Activated CD4-positive, alpha-beta T cell treated with anti-CD3 and anti-CD28 coated beads, Interleukin-2, amount 10 ng/mL, durations not matched to agents 7 days and 5 days (primary cell): ENCODE results near the gene DDHD1. TPM values are rescaled to one million over a fixed set of nuclear protein-coding genes. Genes with fewer than 3 reads are reported as not detected.

Experiments
- CTCF ChIA-PET: fragments of 350-600 bp; sonication (Branson Sonifier 250); formaldehyde crosslinking; loops from one replicate; lab custom pipeline; 2021; ENCODE audit warnings: antibody characterized with exemption; lab: Charles Lee
- POLR2A ChIA-PET: fragments of 350-600 bp; sonication (Branson Sonifier 250); formaldehyde crosslinking; loops from one replicate; lab custom pipeline; 2021; ENCODE audit warnings: antibody characterized with exemption; lab: Charles Lee
- DNase-seq: peaks from one replicate; pipeline ENCODE4 v3.0.0-alpha.2; 2020
- H3K27ac Mint-ChIP-seq: one replicate; pipeline ENCODE4 v1.8.0; 2021; ENCODE audit warnings: mild to moderate bottlenecking, moderate library complexity, mixed read lengths
- H3K27me3 Mint-ChIP-seq: one replicate; pipeline ENCODE4 v1.8.0; 2021; ENCODE audit warnings: mixed read lengths
- H3K36me3 Mint-ChIP-seq: one replicate; pipeline ENCODE4 v1.8.0; 2021; ENCODE audit warnings: low read depth, mixed read lengths
- H3K4me1 Mint-ChIP-seq: one replicate; pipeline ENCODE4 v1.8.0; 2021; ENCODE audit warnings: mixed read lengths
- H3K4me3 Mint-ChIP-seq: one replicate; pipeline ENCODE4 v1.8.0; 2021; ENCODE audit warnings: mild to moderate bottlenecking, moderate library complexity, mixed read lengths
- H3K9me3 Mint-ChIP-seq: one replicate; pipeline ENCODE4 v1.8.0; 2021; ENCODE audit warnings: mixed read lengths
- total RNA-seq, 2 experiments: library from RNA; stranded (reverse); gene quantifications; one replicate each; pipeline ENCODE4 v1.2.3, GENCODE V29; 2021

DDHD1 gene
- total RNA-seq, 2 experiments from 2014 or later: 53.8 to 58.0 TPM

DNA sequence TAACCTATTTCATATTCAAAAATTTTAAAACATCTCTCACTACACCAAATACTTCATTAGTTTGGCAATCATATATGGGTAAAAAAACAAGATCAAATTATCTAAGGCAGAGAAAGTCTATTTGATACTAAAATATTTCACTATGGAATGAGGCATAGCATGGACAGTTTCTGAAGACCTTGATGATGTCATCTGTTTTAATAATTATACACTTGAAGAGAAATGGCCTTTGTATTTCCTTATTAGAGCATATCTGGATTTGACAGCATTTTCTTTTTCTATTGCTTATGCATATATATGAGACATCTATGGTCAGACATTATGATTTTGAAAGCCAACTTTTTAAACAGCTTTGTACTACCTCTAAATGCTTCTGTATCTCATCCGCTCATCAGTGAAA, 88.6 kb downstream of the DDHD1 start:
- Mint-ChIP-seq H3K4me3 (no peak overlapping the region), H3K4me1 (peaks cover 3% of the 10 kb centered on the region), H3K27ac (no peak overlapping the region), H3K36me3 (peaks cover 33% of the 10 kb centered on the region), H3K9me3 (no peaks in the 10 kb centered on the region), H3K27me3 (no peaks in the 10 kb centered on the region)
- CTCF ChIA-PET: no interaction called here
- POLR2A ChIA-PET: no interaction called here
- DNase-seq: no peak

DNA sequence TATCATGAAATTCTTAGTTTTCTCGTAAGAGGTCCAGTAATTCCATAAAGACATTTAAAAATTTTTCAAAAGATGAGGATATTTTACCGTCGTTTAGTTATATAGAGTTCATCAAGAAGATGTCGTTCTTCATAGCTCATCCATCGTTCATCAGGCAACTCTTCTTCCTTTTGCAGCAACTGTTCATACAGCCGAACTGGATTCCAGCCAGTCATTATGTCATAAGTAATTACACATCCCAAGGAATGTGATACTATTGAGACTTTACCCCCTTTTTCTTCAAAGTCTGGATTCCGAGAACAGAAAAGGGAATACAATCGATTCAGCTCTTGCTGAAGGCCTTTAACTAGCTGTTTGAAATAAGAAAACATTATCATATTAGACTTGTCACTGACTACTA, 90.3 kb downstream of the DDHD1 start:
- Mint-ChIP-seq H3K36me3 (peaks cover 29% of the 10 kb centered on the region), H3K27ac (no peak overlapping the region), H3K4me3 (no peak overlapping the region), H3K27me3 (no peaks in the 10 kb centered on the region), H3K9me3 (no peaks in the 10 kb centered on the region), H3K4me1 (peaks cover 3% of the 10 kb centered on the region)
- ChIA-PET CTCF (no interaction called here), POLR2A (no interaction called here)
- no peak for DNase-seq

DNA sequence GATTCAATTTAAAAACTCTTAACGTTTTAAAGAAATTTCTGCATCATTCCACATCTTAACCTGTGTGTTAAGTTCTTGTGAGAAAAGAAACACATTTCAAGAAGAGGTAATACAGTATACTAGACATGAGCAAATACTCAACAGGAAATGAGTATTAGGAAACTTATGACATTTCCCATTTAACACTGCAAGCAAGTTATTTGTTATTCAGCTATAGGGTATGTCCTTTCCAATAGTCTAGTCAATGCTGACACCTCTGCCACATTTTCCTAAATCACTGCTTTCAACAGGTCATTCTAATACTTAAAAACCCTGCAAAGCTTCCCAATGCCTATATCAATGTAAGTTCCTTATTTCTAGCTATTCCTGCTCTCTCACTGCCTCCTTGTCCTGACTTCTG, 93.1 kb downstream of the DDHD1 start:
- no peak for DNase-seq
- POLR2A ChIA-PET: no interaction called here
- H3K4me1 Mint-ChIP-seq: peaks cover 4% of the 10 kb centered on the region
- CTCF ChIA-PET: interaction anchor here (1.6 kb wide), 1 partner anchor 153 kb away, joined by 3 read pairs; no protein-coding TSS in a partner anchor
- no peak overlapping the region for H3K27ac Mint-ChIP-seq
- no peak overlapping the region for H3K4me3 Mint-ChIP-seq
- peaks cover 22% of the 10 kb centered on the region for H3K36me3 Mint-ChIP-seq
- no peaks in the 10 kb centered on the region for H3K9me3 Mint-ChIP-seq
- H3K27me3 Mint-ChIP-seq: no peaks in the 10 kb centered on the region

DNA sequence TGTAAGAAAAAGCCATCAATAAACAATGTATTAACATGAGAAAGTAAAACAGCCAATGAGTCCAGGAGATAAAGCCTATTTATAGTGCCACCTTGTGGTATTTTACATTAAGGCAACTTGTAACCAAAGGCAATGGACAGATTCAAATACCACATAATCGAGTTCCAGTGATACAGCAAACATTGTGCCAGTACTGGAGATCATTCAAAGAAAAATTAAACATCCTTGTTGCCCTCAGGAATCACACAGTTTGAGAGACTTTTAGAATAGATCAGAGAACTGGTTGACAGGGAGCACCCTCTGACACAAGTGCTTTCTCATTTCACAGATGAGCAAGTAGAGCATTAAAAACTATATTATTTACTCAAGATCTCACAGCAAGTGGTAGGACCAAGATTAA, 98.1 kb downstream of the DDHD1 start:
- CTCF ChIA-PET: interaction anchor here (1.0 to 1.4 kb wide), 2 partner anchors 54 to 95 kb away, joined by 3 read pairs; no protein-coding TSS in a partner anchor
- H3K4me3 Mint-ChIP-seq: no peak overlapping the region
- POLR2A ChIA-PET: no interaction called here
- no peak overlapping the region for H3K27ac Mint-ChIP-seq
- no peaks in the 10 kb centered on the region for H3K9me3 Mint-ChIP-seq
- peaks cover 22% of the 10 kb centered on the region for H3K36me3 Mint-ChIP-seq
- peak; percentile 8 for DNase-seq
- H3K27me3 Mint-ChIP-seq: no peaks in the 10 kb centered on the region
- peaks cover 2% of the 10 kb centered on the region for H3K4me1 Mint-ChIP-seq

DNA sequence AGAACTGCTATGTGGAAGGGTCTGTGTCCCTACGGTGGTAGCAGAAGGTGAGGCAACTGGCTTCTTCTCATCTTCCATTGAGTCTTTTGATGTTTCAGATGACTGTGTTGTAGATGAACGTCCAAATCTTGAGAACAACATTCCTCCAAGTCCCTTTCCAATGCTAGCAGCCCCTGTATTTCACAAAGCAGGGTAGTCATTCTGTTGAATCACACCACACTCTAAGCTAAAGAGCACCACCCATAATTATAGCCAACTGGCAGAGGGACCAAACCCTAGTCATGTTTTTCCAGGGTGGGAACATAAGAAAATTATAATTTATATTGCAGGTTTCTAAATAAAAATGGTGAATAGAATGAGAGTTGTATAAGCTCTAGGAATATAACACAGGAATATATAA, 98.7 kb downstream of the DDHD1 start:
- CTCF ChIA-PET: interaction anchor here (1.2 to 1.4 kb wide), 2 partner anchors 9 to 55 kb away, joined by 3 read pairs; no protein-coding TSS in a partner anchor
- H3K27ac Mint-ChIP-seq: no peak overlapping the region
- POLR2A ChIA-PET: no interaction called here

DNA sequence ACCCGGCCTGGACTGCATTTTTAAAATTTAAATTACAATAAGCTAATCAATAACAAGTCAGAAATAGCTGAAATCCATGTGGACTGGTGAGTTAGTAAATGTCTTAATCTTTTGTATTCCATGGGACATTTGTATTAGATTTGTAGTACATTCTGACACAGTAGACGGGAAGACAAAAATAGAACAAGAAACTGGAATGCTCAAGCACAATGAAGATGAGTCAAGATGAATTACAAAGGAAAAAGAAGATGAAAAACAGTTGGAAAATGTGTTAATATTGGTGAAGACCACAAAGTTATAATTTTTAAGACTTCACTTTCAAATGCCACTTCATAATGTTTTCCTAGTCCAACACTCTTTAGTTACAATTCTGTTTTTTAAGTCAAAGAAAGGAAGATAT, 104.5 kb downstream of the DDHD1 start:
- H3K27ac Mint-ChIP-seq: peak overlapping the region; percentile 41
- DNase-seq: no peak
- no peaks in the 10 kb centered on the region for H3K27me3 Mint-ChIP-seq
- H3K36me3 Mint-ChIP-seq: peaks cover 40% of the 10 kb centered on the region
- ChIA-PET POLR2A (interaction anchor here (0.6 kb wide), 1 partner anchor 41 kb away, joined by 4 read pairs; no protein-coding TSS in a partner anchor), CTCF (interaction anchor here (0.6 kb wide), 1 partner anchor 558 kb away, joined by 4 read pairs; no protein-coding TSS in a partner anchor)
- H3K9me3 Mint-ChIP-seq: no peaks in the 10 kb centered on the region
- no peak overlapping the region for H3K4me3 Mint-ChIP-seq
- H3K4me1 Mint-ChIP-seq: no peaks in the 10 kb centered on the region

More for the DNA sequence above, 98.7 kb downstream of the DDHD1 start:
- Mint-ChIP-seq H3K4me1 (peaks cover 2% of the 10 kb centered on the region), H3K9me3 (no peaks in the 10 kb centered on the region), H3K36me3 (peaks cover 27% of the 10 kb centered on the region), H3K4me3 (no peak overlapping the region), H3K27me3 (no peaks in the 10 kb centered on the region)
- no peak for DNase-seq

DNA sequence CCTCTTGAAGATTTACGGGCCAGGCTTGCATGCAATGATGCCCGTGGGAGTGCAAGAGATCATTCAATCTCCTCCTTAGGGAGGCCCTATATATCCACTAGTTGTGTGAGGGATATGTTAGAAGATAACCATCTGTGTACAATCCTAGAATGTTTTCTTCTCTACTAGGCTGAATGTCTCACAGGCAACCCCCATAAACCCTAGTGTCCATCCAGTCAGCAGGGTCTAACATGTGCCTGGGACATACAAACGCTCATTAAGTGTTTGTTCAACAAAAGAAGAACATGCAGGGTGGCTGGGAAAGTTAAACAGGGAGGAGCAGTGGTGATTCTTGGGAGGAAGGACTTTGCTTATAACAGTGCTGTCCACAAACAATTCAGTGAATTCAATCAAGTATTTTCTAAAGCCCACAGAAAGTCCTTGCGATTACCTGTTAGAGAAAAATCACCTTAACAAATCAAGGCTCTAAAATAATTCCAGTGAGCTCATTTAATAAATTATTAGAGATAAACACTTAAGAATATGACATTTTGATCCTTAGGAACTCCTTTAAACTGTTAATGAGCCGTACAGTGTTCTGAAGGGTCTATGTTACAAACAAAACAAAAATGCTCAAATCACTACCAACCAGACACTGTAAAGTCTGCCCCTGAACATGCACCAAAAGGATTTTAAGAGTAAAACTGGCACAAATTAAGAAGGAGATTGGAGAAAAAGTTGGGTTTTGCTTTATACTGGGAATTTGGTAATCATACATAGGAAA, 105.6 kb downstream of the DDHD1 start:
- H3K9me3 Mint-ChIP-seq: no peaks in the 10 kb centered on the region
- peaks cover 47% of the 10 kb centered on the region for H3K36me3 Mint-ChIP-seq
- H3K4me3 Mint-ChIP-seq: no peak overlapping the region
- CTCF ChIA-PET: interaction anchor here (1.2 kb wide), 1 partner anchor 12 kb away, joined by 3 read pairs; no protein-coding TSS in a partner anchor
- H3K27me3 Mint-ChIP-seq: no peaks in the 10 kb centered on the region
- H3K4me1 Mint-ChIP-seq: no peaks in the 10 kb centered on the region
- no peak overlapping the region for H3K27ac Mint-ChIP-seq
- POLR2A ChIA-PET: no interaction called here
- DNase-seq: no peak

DNA sequence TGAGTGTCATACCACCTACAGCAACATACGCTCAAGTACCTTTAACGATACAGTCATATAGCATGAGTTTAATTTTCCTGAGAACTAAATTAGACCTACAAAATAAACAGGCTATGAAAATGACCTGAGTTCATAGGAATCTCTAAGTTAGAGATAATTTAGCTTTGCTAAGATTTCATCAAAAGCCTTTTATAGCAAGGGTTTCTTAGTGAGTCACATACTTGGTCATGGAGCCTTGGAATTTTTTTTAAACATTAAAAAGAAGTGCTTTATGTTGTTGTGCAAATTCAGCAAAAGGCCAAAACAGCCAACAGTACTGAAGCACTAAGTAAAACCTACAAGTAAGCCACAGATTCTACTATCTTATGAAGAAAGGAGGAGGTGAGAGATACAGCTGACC, 108.6 kb downstream of the DDHD1 start:
- DNase-seq: no peak
- Mint-ChIP-seq H3K36me3 (peaks cover 58% of the 10 kb centered on the region), H3K9me3 (no peaks in the 10 kb centered on the region), H3K27ac (no peak overlapping the region), H3K4me1 (no peaks in the 10 kb centered on the region), H3K27me3 (no peaks in the 10 kb centered on the region), H3K4me3 (no peak overlapping the region)
- ChIA-PET CTCF (no interaction called here), POLR2A (no interaction called here)

DNA sequence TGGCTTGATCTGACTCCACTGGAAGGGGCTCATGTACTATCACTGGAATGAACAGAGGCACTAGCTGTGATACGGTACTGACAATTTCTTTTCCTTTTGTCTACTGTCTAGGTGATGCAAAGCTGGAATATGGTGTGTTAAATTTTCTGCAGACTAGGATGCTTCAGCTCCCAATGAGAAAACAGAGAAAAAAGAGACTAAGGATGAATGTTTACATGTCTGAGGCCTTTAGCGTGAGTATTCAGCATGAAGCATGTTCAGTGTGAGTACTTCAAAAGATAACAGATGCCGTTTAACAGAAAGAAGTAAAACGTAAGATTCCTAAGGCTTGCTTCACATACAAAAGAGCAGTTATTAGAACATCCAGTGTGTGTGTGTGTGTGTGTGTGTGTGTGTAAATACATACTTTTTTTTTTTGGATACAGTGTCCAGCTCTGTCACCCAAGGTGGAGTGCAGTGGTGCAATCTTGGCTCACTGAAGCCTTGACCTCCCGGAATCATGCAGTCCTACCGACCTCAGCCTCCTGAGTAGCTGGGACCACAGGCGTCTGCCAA, 110.0 kb downstream of the DDHD1 start:
- H3K27me3 Mint-ChIP-seq: no peaks in the 10 kb centered on the region
- peaks cover 4% of the 10 kb centered on the region for H3K4me1 Mint-ChIP-seq
- no peaks in the 10 kb centered on the region for H3K9me3 Mint-ChIP-seq
- peaks cover 66% of the 10 kb centered on the region for H3K36me3 Mint-ChIP-seq
- DNase-seq: no peak
- CTCF ChIA-PET: interaction anchor here (0.6 kb wide), 1 partner anchor 877 kb away, joined by 3 read pairs; no protein-coding TSS in a partner anchor
- peak overlapping the region; percentile 26 for H3K27ac Mint-ChIP-seq
- POLR2A ChIA-PET: no interaction called here
- no peak overlapping the region for H3K4me3 Mint-ChIP-seq

DNA sequence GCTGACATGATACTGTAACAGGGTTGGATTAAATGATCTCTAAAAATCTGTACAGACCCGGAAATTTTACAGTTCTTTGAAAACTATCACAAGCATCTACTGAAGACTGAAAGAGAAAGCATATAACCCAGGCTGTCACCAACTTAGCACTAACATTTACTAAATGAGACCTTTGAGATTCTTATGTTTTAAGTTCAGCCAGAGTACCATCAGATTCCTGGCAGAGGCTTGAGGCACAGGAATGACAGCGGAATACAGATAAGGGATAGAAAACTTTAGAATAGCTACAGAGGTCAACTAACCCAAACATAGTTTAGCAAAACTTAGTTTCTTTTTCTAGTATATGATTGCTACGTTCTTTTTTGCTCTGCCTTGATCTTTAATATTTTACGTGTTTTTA, 110.6 kb downstream of the DDHD1 start:
- Mint-ChIP-seq H3K27me3 (no peaks in the 10 kb centered on the region), H3K4me3 (no peak overlapping the region), H3K9me3 (no peaks in the 10 kb centered on the region), H3K36me3 (peaks cover 70% of the 10 kb centered on the region), H3K27ac (no peak overlapping the region), H3K4me1 (peaks cover 4% of the 10 kb centered on the region)
- ChIA-PET POLR2A (interaction anchor here (0.5 kb wide), 1 partner anchor 25 kb away, joined by 3 read pairs; no protein-coding TSS in a partner anchor), CTCF (interaction anchor here (0.6 kb wide), 1 partner anchor 878 kb away, joined by 3 read pairs; no protein-coding TSS in a partner anchor)
- DNase-seq: no peak

DNA sequence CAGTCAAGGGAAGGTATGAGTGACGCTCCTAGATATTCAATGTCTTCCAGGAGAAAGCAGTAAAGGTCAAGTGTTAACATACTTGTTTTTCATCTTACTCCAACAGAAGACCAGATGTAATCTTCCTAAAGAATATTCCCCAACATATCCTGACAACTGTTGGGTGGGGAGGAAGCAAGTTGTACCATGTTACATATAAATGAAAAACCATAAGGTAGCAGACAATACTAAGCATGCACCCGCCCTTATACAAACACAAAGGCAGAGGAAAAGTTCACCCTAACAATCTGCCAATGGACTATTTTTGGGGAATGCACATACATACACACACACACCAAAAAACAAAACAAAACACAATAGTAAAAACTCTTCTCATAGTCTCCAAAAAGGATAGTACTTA, 112.1 kb downstream of the DDHD1 start:
- no peak overlapping the region for H3K4me3 Mint-ChIP-seq
- POLR2A ChIA-PET: no interaction called here
- CTCF ChIA-PET: interaction anchor here (1.0 kb wide), 1 partner anchor 25 kb away, joined by 3 read pairs; no protein-coding TSS in a partner anchor
- no peak overlapping the region for H3K27ac Mint-ChIP-seq
- no peaks in the 10 kb centered on the region for H3K9me3 Mint-ChIP-seq
- peaks cover 4% of the 10 kb centered on the region for H3K4me1 Mint-ChIP-seq
- H3K27me3 Mint-ChIP-seq: no peaks in the 10 kb centered on the region
- peaks cover 71% of the 10 kb centered on the region for H3K36me3 Mint-ChIP-seq
- no peak for DNase-seq

DNA sequence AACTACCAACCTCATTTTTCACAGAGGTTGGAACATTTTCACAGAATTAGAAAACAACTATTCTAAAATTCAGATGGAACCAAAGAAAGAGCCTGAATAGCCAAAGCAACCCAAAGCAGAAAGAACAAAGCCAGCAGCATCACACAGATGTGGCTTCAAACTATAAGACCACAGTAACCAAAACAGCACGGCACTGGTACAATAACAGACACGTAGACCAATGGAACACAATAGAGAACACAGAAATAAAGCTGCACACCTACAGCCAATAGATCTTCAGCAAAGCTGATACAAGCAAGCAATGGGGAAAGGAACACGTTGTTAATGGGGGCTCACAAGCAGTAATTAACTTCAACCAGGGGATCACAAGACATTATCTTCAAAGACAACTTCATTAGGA, 114.5 kb downstream of the DDHD1 start:
- Mint-ChIP-seq H3K4me3 (no peak overlapping the region), H3K27ac (no peak overlapping the region), H3K27me3 (no peaks in the 10 kb centered on the region), H3K4me1 (peaks cover 16% of the 10 kb centered on the region), H3K9me3 (no peaks in the 10 kb centered on the region), H3K36me3 (peaks cover 82% of the 10 kb centered on the region)
- no peak for DNase-seq
- ChIA-PET CTCF (no interaction called here), POLR2A (no interaction called here)

DNA sequence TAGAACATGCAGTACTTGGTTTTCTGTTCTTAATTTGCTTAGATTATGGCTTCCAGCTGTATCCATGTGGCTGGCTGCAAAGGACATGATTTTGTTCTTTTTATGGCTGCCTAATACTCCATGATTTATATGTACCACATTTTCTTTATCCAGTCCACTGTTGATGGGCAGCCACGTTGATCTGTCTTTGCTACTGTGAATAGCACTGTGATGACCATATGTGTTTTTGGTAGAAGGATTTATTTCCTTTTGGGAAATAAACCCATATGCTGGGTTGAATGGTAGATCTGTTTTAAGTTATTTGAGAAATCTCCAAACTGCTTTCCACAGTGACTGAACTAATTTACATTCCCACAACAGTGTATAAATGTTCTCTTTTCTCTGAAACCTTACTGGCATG, 116.1 kb downstream of the DDHD1 start:
- ChIA-PET POLR2A (no interaction called here), CTCF (no interaction called here)
- Mint-ChIP-seq H3K9me3 (no peaks in the 10 kb centered on the region), H3K27me3 (no peaks in the 10 kb centered on the region), H3K27ac (no peak overlapping the region), H3K4me1 (peaks cover 16% of the 10 kb centered on the region), H3K4me3 (no peak overlapping the region), H3K36me3 (peaks cover 75% of the 10 kb centered on the region)
- DNase-seq: no peak
